ENCODE results near the gene ARL15.

Gene ARL15

DNA sequence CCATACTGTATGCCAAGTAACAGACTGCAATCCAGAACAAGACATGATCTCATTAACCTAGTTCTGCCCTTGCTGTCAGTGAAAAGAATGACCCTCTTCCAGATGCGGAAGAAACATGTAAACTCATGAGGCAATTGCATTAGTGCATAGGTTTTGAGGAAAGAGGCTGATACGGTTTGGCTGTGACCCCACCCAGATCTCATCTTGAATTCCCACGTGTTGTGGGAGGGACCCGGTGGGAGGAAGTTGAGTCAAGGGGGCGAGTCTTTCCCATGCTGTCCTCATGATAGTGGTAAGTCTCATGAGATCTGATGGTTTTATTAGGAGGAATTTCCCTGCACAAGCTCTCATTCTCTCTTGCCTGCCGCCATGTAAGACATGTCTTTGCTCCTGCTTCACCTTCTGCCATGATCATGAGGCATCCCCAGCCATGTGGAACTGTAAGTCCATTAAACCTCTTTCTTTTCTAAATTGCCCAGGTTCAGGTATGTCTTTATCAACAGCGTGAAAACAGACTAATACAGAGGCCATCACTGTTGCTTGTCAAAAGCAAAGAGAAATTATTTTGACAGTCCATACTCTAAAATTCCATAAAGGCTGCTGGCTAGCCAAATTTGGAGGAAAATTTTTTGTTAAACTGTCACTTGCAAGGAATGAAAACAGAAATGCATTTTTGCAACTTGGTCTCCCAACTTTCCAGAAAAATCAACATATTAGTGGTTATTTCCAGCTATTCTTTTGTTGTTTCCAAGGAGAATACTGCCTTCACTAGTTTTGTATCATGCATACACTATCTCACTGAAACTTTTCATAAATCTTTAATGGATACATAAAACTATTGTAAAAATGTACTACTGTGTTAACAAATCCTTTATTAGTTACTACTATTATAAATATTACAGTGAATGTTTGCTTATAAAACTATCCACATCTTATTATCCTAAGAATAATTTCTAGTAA lies 3.2 kb upstream of the ARL15 start:
- TF ChIP-seq, protein P1, sequence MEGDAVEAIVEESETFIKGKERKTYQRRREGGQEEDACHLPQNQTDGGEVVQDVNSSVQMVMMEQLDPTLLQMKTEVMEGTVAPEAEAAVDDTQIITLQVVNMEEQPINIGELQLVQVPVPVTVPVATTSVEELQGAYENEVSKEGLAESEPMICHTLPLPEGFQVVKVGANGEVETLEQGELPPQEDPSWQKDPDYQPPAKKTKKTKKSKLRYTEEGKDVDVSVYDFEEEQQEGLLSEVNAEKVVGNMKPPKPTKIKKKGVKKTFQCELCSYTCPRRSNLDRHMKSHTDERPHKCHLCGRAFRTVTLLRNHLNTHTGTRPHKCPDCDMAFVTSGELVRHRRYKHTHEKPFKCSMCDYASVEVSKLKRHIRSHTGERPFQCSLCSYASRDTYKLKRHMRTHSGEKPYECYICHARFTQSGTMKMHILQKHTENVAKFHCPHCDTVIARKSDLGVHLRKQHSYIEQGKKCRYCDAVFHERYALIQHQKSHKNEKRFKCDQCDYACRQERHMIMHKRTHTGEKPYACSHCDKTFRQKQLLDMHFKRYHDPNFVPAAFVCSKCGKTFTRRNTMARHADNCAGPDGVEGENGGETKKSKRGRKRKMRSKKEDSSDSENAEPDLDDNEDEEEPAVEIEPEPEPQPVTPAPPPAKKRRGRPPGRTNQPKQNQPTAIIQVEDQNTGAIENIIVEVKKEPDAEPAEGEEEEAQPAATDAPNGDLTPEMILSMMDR (IDR thresholded peaks at IDR 0.05; ENCODE audit: low read depth, low read length) = no peak
- DNase-seq (ENCODE audit: low read depth in 2 of 2) = no peak
- no peak overlapping the region for H3K4me3 ChIP-seq (replicated peaks in 1 of 2; ENCODE audit: low read depth in 2 of 2, low read length in 2 of 2)

DNA sequence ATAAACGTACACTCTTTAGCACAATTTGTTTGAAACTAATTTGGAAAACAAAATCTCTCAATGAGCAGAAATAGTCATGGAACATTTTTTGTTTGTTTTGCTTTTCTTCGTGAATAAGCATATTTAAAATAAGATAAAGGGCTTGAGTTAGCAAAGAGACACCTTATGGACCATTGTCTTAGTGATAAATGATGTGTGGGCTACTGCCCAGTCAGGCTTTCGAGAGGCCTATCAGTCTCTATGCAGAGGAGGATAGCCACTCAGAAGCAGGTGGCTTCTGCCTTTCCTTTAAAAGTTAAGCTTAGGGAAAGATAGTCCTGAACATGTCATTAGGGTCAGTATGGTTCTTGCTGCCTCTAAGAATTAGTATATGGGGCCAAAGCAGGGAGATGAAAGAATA lies 2.1 kb upstream of the ARL15 start:
- no peak overlapping the region for H3K4me3 ChIP-seq (replicated peaks in 1 of 2; ENCODE audit: low read depth in 2 of 2, low read length in 2 of 2)
- DNase-seq (ENCODE audit: low read depth in 2 of 2) = no peak
- TF ChIP-seq, protein P1 (IDR thresholded peaks at IDR 0.05; ENCODE audit: low read depth, low read length) = no peak

DNA sequence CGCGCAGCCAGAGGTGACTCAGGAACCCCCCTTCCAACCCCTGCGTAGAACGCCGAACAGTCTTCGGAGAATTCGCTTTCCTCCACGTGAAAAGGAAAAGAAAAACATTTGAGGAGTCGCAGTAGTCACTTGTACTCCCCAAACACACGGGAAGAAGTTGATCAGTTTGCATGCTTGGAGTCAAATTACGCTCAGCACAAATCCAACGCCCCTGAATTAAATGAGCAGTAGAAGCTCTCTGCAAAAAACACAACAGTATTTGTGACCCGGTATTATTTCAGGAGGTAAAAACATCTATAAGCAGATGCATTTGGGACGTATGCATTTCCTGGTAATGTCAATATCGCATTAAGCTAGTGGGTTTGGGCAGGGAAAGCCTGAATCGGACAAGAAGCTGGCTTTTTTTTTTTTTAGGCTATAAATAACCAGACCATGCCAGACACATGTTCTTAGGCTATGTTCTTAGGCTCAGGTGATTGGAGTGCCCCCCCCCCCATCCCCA lies 854 bp upstream of the ARL15 start:
- H3K4me3 ChIP-seq (replicated peaks in 1 of 2; ENCODE audit: low read depth in 2 of 2, low read length in 2 of 2) = peak overlapping the region; percentile 88 to 94
- peak; percentile 26 to 28 for DNase-seq (ENCODE audit: low read depth in 2 of 2)
- TF ChIP-seq, protein P1 (IDR thresholded peaks at IDR 0.05; ENCODE audit: low read depth, low read length) = no peak

DNA sequence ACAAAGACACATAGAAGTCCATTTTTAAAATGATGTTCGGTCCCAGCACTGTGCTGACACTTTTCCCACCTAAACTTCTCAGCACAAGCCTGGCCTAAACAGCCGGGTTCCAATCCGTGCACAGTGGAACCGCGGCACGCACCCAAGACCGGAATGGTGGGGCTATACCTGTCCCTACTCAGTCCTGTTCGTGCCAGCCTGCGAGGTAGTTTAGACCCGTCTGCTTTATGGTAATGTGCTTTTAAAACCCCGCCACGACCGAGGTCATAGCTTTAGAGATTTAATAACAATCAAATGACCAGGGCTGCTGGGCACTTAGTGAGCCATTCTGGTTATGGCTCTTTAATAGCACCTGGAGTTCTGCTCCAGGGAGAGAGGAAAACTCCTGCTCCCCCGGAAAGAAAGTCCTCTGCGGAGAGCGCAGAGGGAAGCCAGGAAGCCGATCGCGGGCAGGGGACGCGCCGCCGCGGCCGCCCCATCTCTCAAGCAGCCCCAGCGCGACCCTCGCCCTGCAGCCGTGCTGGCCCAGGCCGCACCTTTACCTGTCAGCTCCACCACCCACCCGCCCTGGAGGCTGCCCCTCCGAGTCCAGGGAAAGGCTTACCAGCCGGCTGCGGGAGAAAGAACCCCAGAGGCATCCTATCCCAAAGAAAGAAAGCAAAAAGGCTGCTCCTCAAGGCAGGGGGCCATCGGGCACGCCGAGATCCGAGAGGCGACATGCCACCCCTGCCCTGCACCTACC lies 511 bp downstream of the ARL15 start:
- TF ChIP-seq, protein P1 (IDR thresholded peaks at IDR 0.05; ENCODE audit: low read depth, low read length) = no peak
- peak overlapping the region; percentile 88 to 94 for H3K4me3 ChIP-seq (replicated peaks in 1 of 2; ENCODE audit: low read depth in 2 of 2, low read length in 2 of 2)
- DNase-seq (ENCODE audit: low read depth in 2 of 2) = peak; percentile 24 to 31

DNA sequence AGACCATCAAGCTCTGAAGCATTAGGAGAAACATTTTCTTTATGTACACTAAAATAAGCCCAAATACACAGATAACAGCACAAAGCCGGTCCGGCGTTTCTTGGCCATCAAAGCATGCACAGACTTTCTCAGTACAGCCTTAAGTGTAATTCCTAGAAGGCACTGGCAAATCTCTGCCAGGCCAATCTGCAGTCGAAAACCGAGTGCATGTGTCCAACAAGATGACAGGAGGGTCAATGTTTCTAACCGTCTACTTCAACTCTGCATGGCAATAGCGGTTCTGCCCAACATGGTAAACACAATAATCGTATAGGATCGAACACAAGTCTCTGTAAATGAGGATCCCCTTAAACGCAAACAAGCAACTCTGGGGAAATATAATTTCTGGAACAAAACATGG lies 1.1 kb downstream of the ARL15 start:
- peak; percentile 20 to 23 for DNase-seq (ENCODE audit: low read depth in 2 of 2)
- H3K4me3 ChIP-seq (replicated peaks in 1 of 2; ENCODE audit: low read depth in 2 of 2, low read length in 2 of 2) = peak overlapping the region; percentile 88 to 94
- TF ChIP-seq, protein P1 (IDR thresholded peaks at IDR 0.05; ENCODE audit: low read depth, low read length) = no peak

DNA sequence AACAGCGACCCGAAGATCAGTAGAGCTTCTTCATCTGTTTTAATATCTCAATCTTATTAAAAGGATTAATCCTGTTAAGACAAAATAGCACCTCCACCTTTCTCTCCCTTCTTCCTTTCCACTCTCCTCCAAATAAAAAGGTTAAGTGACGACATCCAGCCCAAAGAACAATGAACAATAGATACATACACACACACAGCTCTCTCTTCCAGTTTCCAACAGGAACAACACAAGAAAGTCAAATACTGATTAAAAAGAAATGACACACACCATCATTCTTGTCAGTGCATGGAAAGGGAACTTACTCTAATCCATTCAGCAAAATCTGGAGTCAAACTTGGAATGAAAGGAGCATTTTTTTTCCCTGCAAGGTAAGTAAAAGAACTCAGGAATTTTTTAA lies 2.8 kb downstream of the ARL15 start:
- TF ChIP-seq, protein P1 (IDR thresholded peaks at IDR 0.05; ENCODE audit: low read depth, low read length) = no peak
- no peak overlapping the region for H3K4me3 ChIP-seq (replicated peaks in 1 of 2; ENCODE audit: low read depth in 2 of 2, low read length in 2 of 2)
- DNase-seq (ENCODE audit: low read depth in 2 of 2) = no peak

Measured in cardiac fibroblast (primary cell).